Superior temporal gyrus (tissue), 1 donor: ENCODE measurements around the gene PIP4K2B.
A peak's percentile ranks its signal among the peaks of the same experiment; 100 is the strongest.

Experiments
- DNase-seq: peaks from one replicate; pipeline ENCODE4 v3.0.0-alpha.2; 2016; ENCODE audit errors: extremely low spot score

Gene PIP4K2B

DNA sequence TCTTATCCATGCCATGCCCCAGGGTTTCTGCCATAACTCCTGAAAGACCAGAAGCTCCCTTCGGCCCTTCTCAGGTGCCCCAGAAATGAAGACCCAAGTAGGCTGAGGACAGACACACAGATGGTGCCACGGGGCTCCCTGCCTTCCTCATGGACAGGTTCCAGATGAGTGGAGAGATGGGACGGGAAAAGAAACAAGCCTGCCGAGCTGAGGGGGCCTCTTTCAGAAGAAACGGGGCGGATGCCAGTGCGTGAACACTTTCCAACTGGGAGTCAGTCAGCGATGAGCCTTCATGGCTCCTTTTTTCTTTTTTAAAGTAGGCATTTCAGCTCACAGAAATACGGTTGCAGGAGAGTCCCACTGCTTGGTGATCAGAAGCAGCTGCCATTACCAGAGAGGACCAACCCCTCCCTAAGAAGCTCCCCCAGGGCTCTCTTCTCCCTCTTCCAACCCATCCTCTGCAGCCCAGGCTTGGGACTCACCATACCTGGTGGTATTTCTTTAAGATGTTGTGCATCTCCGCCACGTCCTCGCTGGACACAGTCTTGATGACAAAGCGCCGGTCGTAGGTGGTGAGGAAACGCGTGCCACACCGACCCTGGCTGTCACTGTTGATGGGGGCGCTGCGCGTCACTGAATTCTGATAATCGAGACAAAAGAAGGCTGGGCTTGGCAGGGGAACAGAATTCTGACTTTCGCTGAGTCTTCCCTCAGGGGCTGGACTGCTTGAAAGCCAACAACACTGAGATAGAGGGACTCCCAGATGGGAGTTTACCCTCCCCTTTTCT, 19.2 kb downstream of the PIP4K2B start:
- no peak for DNase-seq

DNA sequence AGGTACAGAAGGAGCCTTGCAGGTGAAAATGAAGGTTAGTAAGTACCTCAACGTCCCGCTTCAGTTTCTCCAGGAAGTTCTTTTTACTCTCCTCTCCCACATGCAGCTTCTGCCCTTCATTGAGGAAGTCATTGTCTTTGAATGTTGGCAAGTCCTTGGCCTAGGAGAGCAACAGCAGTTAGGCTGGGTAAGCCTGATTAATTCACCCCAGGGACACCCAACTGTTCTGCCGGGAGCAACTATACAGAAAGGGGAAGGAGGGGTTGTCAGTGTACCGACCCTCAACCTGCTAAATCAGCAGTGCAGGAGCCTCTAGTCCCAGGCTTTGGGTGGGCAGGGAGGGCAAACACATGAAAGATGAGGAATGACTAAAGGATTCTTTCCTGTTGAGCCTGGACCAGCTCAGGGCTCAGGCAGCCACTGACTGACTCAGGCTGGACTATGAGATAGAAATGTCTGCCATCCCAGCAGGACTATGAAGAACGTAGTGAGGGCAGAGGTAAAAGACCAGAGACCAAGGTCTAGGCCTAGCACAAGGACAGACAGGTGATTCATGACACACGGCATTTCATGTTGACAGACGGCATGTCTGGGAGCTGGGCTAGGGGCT, 21.6 kb downstream of the PIP4K2B start:
- no peak for DNase-seq

DNA sequence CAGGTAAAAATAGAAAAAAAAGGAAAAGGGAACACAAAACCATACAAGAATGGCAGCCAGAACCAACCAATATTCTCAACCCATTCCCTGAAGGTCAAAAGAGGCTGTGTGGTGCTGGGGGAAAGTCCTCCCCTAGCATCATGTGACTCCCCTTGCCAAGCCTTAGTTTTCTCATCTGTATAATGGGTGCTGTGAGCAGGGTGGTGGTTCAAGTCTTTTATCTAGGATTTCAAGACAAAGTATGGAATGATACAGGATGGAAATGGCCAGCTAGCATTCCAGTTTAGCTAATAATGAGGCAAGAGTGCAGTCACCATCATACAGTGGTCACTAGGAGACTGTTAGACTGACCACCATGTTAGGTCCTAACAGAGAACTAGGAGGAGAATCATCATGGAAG, 26.1 kb downstream of the PIP4K2B start:
- DNase-seq: no peak

DNA sequence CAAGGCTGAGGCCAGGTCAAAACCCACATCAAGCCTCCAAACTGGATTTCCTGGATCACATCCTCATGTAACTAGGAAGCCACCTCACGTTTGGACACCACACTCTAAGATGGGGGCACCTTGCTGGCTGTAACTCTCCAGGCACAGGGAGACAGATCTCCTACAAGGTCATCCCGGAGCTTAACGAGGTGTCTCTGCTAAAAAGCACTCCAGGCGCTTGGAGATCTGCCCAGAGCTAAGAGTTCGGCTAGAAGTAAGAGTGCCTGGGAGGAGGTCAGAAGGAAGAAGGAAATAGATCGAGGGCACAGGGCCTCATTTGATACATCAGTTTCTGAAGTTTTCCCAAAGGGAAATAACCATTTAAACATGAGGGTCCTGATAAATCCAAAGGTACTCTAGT, 30.9 kb downstream of the PIP4K2B start:
- no peak for DNase-seq

DNA sequence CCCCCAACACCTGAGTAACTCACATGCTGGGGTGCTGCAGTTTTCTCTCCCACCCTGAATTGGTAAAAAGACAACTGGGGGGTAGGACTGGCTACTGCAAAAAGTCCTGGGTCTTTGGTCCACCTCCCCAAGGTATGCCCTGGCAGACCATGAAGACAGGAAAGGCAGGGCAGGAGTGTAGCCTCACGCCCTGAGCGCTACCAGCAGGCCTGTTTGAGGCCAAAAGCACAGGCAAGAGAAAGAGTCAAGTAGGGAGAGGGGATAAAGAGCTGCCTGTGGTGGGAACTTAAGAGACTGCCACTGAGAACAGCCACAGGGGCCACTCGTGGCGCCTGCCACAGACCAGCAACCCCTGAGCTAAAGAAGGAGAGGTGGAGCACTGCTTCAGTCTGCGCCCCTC, 33.0 kb downstream of the PIP4K2B start:
- DNase-seq: no peak

DNA sequence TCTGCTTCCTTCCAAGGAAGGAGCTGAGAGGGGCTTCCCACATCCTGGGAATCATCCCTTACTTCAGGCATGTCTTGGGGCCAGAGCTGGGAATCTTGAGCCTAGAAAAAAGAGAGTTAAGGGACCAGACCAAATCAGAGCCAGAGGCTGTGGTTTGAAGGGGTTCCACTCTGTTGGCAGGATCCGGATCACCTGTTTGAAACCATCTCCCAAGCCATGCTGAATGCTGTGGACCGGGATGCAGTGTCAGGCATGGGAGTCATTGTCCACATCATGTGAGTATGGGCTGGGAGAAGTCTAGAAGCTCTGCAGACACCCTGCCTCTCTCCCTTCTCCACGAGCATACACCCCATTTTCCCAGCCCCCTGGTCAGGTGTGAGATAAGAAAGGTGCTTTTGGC, 37.1 kb downstream of the PIP4K2B start:
- DNase-seq: no peak

DNA sequence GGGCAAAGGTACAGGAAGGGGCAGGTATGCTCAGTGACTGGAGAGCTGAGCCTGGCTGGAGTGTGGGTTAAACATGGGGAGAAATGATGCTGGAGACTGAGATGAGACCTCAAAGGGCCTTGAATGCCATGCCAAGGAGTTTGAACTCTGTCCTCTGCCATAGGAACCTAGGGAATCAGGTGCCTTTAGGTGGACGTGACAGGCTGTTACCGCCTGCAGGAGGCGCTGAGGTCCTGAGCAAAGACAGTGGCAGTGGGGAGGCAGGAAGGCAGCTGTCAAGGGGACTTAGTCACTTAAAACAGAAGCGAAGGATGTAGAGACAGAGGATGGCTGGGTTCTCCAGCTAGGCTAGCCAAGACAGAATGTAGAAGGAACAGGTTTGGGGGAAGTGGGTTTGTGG, 37.7 kb downstream of the PIP4K2B start:
- DNase-seq: no peak

DNA sequence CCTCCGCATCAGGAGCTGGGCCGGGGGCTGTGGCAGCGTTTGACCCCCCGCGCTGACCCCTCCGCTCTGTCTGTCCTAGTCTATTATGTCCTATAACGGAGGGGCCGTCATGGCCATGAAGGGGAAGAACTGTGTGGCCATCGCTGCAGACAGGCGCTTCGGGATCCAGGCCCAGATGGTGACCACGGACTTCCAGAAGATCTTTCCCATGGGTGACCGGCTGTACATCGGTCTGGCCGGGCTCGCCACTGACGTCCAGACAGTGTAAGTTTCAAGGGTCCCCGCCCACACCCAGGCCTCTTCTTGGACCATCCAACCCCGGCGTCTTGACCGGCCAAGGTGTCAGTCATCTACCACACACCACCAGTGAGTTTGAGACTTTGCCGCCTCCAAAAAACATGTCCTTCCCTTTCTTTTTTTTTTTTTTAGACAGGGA, 46.3 kb downstream of the PIP4K2B start:
- no peak for DNase-seq

DNA sequence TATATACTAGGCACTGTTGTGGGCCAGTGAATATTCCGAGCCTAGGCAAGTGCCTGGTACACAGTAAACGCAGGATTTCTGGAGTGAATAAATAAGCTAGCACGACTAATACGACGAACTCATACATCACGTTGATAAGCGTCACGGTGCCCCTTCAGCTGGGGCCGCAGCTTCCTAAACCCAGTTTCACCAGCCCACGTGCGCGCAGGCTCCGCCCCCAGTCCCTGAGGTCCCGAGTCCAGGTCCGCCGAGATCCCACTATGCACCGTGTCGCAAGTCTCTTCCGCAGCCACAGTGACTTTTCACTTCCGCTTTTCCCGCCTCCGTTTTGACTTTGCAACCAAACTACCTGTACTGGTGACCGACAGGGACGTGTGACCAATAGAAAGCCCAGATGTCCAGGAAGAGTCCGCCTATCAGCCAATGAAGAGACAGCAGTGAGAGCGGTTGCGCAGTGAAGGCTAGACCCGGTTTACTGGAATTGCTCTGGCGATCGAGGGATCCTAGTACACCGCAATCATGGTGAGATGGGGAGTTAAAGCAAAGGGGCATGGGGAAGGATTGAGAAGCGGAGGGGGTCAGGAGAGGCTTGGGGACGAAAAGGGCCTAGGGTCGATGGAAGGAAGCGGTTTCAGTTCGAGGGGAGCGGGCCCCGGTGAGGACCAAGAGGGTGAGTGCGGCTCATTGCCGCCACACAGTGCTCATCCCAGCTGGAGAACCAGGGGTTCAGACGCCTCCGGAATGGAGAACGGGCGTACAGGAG, 46.9 kb downstream of the PIP4K2B start, which contains the start of gene PSMB3:
PSMB3 (plus strand) TSS at position 434 of the 763 bp plus-strand sequence; CDS start at position 520, 86 bp downstream.
- DNase-seq: peak; percentile 100

DNA sequence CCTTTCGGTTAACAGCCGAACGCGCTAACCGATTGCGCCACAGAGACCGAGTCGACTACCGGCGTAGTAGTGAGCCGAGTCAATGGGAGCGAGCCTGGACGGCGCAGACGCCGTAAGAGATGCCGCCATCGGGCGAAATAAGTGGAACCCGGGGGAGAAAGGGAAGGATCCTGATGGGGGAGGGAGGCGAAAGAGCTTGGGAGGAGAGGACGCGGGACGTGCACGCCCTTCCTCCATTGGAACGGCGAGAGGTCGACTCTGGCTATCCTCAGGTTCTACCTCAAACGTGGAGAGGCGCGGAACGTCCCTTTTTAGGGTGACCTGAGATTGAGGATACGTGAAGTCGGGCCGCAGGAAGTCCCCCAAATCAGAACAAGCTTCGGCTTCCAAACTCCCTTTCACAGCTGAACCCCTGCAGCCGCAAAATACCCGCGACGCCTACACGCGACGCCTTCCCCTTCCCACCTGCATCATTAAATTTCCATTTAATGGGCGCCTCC, 47.5 kb downstream of the PIP4K2B start:
- DNase-seq: peak; percentile 89

DNA sequence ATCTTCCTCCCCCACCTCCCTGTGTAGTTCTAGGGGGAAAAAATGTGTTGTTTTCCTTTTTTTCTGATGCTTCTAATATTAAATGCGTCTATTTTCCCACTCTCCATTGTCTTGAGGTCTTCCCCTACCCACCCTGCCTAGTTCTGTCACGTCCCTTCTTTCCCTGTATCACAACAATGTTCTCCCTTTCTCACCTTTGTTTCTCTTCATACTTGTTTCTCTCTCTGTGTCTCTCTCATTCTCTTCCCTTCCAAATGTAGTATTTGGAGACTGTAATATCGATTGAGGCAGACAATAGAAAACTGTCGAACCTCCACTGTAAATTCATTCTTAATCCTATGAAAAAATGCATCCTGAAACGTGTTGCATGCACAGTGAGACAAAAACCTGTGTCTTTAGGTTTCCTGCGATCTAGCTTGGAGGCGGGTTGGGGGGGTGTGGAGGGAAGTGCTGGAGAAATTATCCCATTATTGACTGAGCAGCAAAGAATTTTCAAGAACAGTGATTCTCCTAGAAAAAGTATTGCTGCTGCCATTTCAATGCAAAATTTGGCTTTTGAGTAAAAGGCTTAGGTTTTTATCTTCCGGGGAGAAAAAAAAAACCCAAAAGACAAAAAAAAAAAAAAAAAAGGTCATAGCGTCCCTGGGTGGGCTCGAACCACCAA, 48.1 kb downstream of the PIP4K2B start:
- peak; percentile 43 for DNase-seq

DNA sequence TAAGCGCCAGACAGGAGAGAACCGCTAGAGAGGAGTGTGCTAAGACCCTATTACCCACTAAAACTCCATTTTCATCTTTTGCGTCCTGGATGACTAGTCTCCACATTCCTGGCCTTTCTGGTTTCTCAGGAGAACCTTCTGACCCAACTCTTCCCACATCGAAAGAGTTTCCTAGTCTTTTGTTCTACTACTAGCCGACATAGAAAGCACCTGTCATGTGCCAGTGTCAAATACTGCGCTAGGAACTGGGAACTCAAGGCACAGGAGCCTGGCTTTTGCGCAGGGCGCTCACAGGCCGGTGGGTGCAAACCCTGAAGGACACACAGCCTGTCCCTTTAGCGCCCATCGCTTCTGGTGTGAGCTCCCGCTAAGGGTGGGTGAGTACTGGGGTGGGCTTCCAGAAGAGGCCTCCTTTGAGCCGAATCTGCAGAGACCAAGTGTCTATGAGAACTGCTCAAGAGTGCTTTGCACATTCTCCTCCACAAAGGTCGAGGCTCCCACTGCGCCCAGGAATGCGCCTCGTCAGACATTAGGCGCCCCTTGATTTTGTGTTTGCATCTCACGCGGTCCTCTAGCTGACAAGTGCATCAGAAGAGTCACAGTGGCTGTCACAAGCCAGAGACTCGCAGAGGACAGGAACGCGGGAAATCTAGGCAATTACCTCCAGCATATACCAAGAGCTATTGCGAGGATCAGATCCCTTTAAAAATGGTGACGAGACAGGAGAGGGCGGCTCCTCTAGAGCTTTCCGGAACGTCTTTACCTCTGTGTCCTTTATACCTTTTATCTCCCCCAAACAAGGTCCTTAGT, 48.8 kb downstream of the PIP4K2B start:
- DNase-seq: peak; percentile 46

DNA sequence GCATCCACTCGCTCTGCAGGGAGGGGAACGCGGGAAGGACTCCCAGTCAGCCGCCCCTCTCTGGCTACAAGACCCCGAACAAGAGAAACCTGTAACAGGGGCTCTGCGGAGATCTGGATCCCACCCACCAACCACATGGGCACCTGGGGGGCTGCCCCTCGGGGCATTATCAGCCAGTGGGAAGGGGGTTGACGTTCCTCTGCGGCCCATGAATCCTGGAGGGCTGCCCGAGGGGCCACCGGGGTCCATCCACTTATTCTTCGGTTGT, 49.4 kb downstream of the PIP4K2B start:
- DNase-seq: no peak

DNA sequence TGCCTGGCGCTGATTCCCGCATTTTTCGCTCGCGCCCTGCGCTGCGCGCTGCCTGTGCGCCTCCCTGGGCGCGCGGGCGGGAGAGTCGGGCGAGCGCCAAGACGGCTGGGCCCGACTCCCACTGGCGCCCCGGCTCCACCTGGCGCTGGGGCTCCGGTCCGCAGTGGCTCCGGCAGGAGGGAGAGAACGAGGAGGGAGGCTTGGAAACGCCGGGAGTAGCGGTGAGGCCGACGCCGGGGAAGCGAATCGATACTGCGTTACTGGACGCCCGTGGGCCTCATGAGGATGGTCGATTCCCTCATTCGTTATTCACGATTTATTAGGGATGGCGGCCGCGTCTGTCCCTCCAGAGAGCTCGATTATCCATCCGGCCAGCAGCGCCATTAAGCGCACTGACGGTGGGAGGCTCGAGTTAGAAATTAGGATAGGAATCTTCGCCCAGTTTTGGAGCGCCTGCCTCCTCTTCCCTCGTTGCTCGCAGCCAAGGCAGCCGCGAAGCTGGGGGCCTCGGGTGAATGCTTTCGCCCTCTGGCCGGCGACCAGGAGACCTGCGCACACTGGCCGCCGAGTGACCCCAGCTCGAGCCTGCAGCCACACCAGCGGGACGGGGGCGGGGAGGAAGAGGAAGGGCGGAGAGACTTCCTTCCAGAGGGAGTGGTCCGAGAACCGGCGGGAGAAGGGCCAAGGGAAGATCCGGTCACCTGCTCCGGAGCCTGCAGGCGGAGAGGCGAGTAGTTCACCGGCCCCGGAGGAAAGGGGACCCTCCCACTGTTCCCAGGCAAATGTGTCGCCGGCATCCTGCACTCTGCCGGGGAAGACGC, 49.9 kb downstream of the PIP4K2B start:
- no peak for DNase-seq

DNA sequence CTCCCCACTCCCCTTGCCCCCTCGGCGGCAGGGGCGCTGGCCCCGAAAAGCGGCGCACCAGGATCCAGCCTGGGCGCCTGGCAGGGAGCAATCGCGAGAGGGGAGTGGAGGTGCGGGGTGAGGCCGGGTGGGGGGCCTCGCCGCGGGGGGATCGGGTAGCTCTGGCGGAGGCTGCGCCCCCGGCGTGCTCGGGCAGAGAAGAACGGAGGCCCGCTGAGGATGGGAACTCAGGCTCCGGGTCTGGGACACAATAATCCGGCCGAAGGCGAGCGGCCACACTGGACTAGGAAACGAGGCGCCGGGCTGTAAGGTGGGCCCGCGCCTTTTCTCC, 50.5 kb downstream of the PIP4K2B start:
- no peak for DNase-seq

DNA sequence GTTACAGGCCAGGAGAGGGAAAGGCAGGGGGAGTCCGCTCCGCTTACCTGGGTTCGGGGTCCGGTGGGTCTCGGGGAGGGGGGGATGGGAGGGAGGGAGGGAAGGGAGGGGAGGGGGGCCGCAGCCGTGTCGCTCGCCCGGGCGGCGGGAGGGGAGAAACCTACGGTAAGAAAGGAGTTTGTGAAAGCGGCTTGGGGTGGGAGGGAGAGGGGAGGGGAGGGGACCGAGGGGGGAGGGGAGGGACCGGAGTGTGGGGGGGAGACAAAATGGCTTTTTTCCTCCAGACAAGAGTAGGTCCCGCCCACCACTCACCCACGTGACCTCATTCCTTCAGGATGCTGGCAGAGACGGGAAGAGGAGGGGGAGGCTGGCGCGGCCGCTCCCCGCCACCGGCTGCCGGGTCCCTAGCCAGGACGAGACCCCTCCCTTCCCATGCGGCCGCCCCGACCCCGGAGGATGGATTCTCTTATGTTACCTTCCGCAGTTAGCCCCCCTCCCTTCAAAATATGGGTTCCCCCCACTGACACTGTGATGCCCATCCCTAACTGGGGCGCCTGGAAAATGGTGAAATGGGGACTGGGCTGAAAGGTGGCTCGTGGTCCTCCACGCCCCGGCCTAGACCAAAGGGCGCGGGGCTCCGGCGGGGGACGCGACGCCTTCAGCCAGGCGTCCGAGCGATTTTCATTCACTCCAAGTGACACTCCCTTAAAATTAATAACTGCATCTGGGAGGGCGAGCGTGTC, 51.0 kb downstream of the PIP4K2B start, which contains the start of gene PCGF2:
PCGF2 (minus strand) TSS at position 188 of the 743 bp plus-strand sequence. CDS start 7,934 bp downstream, outside the sequence.
- DNase-seq: peak; percentile 70

DNA sequence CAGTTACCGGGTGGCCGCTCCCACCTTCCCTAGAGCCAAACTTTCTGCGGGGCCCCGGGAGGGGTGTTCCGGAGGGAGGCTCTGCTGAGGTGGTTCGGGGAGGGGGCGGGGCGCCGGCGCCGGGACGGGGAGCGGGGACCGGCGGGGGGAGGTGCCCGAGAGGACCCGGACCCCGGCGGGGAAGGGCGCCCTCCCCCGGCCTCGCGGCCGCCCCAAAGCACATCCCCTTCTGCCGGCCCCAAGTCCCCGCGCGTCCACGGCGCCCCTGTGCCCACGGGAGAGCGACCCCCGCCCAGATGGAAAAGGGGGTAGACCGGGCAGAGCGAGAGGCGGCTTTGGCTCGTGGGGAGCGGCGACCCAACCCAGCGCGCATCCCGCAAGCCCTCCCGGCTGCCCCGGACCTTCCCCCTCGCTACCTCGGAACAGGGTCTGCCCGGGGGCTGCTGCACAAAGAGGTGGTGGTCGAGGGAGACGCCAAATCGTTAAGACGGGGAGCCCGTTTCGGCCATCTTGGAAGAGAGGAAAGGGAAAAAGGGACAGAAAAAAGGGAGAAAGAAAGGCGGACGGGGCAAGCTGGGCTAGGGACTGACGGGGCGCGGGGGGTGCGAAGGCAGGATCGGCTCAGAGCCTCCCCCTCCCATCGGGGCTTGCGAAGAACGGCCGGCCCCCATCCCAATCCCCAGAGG, 51.8 kb downstream of the PIP4K2B start:
- DNase-seq: no peak

DNA sequence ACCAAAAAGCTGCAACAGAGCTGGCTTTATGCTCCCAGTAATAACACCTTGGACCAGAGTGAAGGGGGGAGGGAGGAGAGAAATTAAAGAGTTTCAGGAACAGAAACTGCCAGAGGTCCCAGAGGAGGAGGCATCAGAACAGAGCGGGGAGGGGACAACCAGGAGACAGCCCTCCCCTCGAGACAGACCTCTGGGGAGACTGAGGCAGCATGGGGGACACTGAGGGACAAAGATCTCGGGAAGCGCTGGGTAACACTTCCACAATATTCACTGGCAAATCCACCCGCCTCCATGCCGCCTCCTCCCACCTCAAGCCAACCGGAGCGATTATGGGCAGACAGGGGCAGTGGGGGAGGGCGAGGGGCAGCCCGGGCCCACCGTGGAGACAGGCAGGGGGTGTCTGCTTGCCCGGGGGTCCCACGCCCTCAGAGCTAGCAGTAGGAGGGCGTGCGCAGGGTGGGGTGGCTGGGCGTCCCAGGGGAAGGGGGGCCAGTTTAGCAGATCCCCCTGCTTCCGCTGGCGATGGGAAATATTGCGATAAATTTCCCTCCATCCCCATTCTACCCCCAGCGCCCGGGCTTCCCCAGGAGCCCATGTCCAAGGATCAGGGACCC, 52.4 kb downstream of the PIP4K2B start:
- DNase-seq: no peak
